Activated naive CD8-positive, alpha-beta T cell treated with anti-CD3 and anti-CD28 coated beads for 36 hours (primary cell): Measurements from ENCODE around the gene PAM. TPM values are rescaled to one million over a fixed set of nuclear protein-coding genes. Genes with fewer than 3 reads are reported as not detected.

ENCODE experiments used
- DNase-seq: peaks from one replicate; pipeline ENCODE4 v3.0.0; 2021
- H3K27ac Mint-ChIP-seq: one replicate; pipeline ENCODE4 v1.8.0; 2022; ENCODE audit warnings: mild to moderate bottlenecking, moderate library complexity, mixed read lengths
- H3K27me3 Mint-ChIP-seq: one replicate; pipeline ENCODE4 v1.8.0; 2022; ENCODE audit warnings: mild to moderate bottlenecking, mixed read lengths
- H3K36me3 Mint-ChIP-seq: one replicate; pipeline ENCODE4 v1.8.0; 2021; ENCODE audit warnings: mild to moderate bottlenecking, mixed read lengths
- H3K4me1 Mint-ChIP-seq: one replicate; pipeline ENCODE4 v1.8.0; 2021; ENCODE audit warnings: mixed read lengths
- H3K4me3 Mint-ChIP-seq: one replicate; pipeline ENCODE4 v1.8.0; 2022; ENCODE audit warnings: mild to moderate bottlenecking, moderate library complexity, mixed read lengths
- H3K9me3 Mint-ChIP-seq: one replicate; pipeline ENCODE4 v1.8.0; 2022; ENCODE audit warnings: mixed read lengths
- total RNA-seq, 2 experiments: library from RNA; stranded (reverse); gene quantifications; one replicate each; pipeline ENCODE4 v1.2.3, GENCODE V29; 2021

The PAM gene
- total RNA-seq, 2 experiments from 2014 or later: 42.0 to 54.0 TPM

DNA sequence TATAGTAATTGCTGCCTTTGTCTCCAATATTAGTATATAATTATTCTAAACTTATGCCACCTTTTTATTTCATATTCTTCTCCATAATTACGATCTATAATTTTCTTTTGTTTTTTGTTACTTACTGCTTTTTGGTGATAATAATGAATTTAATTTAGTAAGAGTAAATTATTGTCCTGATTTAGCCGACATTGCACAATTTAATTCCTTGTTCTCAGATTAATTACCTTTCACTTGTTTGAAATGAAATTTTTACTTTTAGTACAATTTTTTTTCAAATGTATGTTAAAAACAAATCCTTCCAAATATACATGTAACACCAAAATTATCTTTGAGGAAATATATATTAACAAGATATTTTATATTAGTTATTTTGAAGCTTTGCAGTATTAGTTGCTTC lies 201.5 kb downstream of the PAM start:
- Mint-ChIP-seq H3K4me1 (no peaks in the 10 kb centered on the region), H3K9me3 (no peaks in the 10 kb centered on the region), H3K4me3 (no peak overlapping the region), H3K27me3 (no peaks in the 10 kb centered on the region), H3K27ac (no peak overlapping the region), H3K36me3 (peaks cover 27% of the 10 kb centered on the region)
- DNase-seq: no peak

- Mint-ChIP-seq H3K27ac (no peak overlapping the region), H3K4me3 (no peak overlapping the region), H3K36me3 (peaks cover 22% of the 10 kb centered on the region), H3K4me1 (no peaks in the 10 kb centered on the region), H3K9me3 (no peaks in the 10 kb centered on the region), H3K27me3 (no peaks in the 10 kb centered on the region)
- DNase-seq: no peak
These were observed 202.0 kb downstream of the PAM start for GRCh38 chr5:102957141-102957540.

- peaks cover 13% of the 10 kb centered on the region for H3K36me3 Mint-ChIP-seq
- DNase-seq: no peak
- no peak overlapping the region for H3K4me3 Mint-ChIP-seq
- H3K27me3 Mint-ChIP-seq: no peaks in the 10 kb centered on the region
- no peaks in the 10 kb centered on the region for H3K4me1 Mint-ChIP-seq
- H3K27ac Mint-ChIP-seq: no peak overlapping the region
- H3K9me3 Mint-ChIP-seq: no peaks in the 10 kb centered on the region
These were observed 203.4 kb downstream of the PAM start for GRCh38 chr5:102958481-102959011.

DNA sequence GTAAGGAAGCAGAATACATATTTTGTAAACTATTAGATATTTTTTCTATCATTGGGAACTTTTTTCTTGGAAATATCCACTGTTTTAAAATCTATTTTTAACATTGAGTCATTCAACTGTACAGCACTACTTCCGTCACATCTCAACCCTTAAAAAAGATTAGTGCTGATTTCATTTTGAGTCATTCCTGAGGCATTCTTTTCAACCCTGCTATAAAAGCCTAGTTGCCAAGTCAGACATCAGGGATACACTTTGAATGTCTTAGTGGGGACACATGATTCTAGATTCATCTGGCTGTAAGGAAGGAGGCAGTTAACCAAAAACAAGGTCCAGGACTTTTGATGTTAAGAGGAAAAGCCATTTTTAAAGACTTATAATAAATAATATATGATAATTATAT lies 203.9 kb downstream of the PAM start:
- no peak overlapping the region for H3K4me3 Mint-ChIP-seq
- H3K9me3 Mint-ChIP-seq: no peaks in the 10 kb centered on the region
- H3K27me3 Mint-ChIP-seq: no peaks in the 10 kb centered on the region
- no peak for DNase-seq
- peaks cover 13% of the 10 kb centered on the region for H3K36me3 Mint-ChIP-seq
- H3K4me1 Mint-ChIP-seq: peaks cover 2% of the 10 kb centered on the region
- H3K27ac Mint-ChIP-seq: no peak overlapping the region

DNA sequence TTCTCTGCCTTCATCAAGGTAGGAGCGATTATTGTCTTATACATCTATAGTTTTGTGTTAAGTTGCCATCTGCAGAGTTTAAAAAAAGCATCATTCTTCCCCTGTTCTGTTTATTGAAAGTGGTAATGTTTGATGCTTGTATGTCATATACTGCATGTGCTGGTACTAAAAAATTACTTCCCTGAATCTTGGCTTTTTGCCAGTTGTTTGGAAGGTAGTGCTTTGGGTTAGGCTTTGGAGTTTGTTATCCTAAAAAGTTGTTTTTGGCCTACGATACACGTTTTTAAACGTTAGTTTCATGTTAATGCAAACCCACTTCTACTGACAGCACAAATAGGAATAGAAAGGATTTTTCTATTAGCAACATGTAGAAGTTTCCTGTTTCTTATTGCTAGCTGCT lies 206.6 kb downstream of the PAM start:
- no peak overlapping the region for H3K4me3 Mint-ChIP-seq
- H3K27me3 Mint-ChIP-seq: no peaks in the 10 kb centered on the region
- H3K27ac Mint-ChIP-seq: no peak overlapping the region
- H3K36me3 Mint-ChIP-seq: peaks cover 13% of the 10 kb centered on the region
- DNase-seq: no peak
- H3K9me3 Mint-ChIP-seq: no peaks in the 10 kb centered on the region
- peaks cover 2% of the 10 kb centered on the region for H3K4me1 Mint-ChIP-seq

DNA sequence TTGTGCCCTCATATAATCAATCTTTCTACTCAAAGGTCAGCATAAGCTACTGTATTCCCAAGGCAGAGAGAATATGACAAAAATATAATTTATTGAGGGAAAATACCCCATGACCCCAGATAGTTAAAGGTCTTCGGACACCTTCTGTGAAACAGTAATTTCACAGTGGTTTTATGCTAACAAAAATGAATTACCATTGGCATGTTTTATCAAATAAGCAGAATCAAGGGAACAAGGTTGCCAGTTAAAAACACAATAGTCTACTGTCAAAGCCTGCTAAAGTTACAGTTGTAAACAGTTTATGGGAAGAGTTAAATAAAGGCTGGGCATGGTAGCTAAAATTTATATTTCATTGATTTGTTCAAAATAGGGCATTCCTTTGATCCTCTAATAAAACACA lies 210.5 kb downstream of the PAM start:
- no peaks in the 10 kb centered on the region for H3K9me3 Mint-ChIP-seq
- H3K36me3 Mint-ChIP-seq: peaks cover 3% of the 10 kb centered on the region
- no peaks in the 10 kb centered on the region for H3K27me3 Mint-ChIP-seq
- H3K27ac Mint-ChIP-seq: no peak overlapping the region
- no peak overlapping the region for H3K4me3 Mint-ChIP-seq
- peaks cover 2% of the 10 kb centered on the region for H3K4me1 Mint-ChIP-seq
- DNase-seq: no peak

- Mint-ChIP-seq H3K27me3 (no peaks in the 10 kb centered on the region), H3K36me3 (peaks cover 9% of the 10 kb centered on the region), H3K4me1 (no peaks in the 10 kb centered on the region), H3K9me3 (no peaks in the 10 kb centered on the region), H3K27ac (no peak overlapping the region), H3K4me3 (no peak overlapping the region)
- DNase-seq: no peak
These were observed 214.5 kb downstream of the PAM start for GRCh38 chr5:102969641-102970040.

DNA sequence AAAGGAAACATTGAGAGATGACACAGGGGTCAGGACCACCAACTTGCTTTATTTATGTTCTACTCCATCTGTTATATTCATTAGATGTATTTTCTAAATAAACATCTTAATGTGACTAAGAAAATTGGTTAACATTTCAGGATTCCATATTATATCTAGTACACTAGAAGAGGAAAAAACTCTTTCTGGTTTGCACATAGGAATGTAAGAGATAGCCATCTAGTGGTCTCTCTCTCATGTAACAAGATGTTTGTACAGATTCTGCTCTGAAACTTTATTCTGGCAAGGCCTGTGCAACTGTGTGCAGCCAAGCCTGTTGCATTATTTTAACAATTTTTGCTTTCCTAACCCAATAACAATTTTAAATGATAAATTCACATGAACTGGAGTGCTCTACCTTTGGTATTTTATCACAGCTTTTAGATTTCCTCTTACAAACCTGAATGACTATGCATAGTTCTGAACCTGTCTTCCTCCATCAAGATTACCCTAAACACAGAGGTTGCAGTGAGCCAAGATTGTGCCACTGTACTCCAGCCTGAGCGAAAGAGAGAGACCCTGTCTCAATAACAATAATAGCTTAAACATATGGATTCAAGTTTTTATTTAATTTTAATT lies 216.7 kb downstream of the PAM start:
- no peaks in the 10 kb centered on the region for H3K4me1 Mint-ChIP-seq
- H3K27ac Mint-ChIP-seq: no peak overlapping the region
- no peak overlapping the region for H3K4me3 Mint-ChIP-seq
- H3K27me3 Mint-ChIP-seq: no peaks in the 10 kb centered on the region
- H3K36me3 Mint-ChIP-seq: peaks cover 9% of the 10 kb centered on the region
- no peaks in the 10 kb centered on the region for H3K9me3 Mint-ChIP-seq
- DNase-seq: no peak

- Mint-ChIP-seq H3K27me3 (no peaks in the 10 kb centered on the region), H3K4me1 (no peaks in the 10 kb centered on the region), H3K4me3 (no peak overlapping the region), H3K27ac (no peak overlapping the region), H3K36me3 (peaks cover 9% of the 10 kb centered on the region), H3K9me3 (no peaks in the 10 kb centered on the region)
- no peak for DNase-seq
These were observed 219.1 kb downstream of the PAM start for GRCh38 chr5:102974177-102974576.

GRCh38 chr5:102975045-102975444 lies 219.9 kb downstream of the PAM start:
- Mint-ChIP-seq H3K36me3 (peaks cover 9% of the 10 kb centered on the region), H3K27me3 (no peaks in the 10 kb centered on the region), H3K9me3 (no peaks in the 10 kb centered on the region), H3K4me3 (no peak overlapping the region), H3K4me1 (no peaks in the 10 kb centered on the region), H3K27ac (no peak overlapping the region)
- DNase-seq: no peak

GRCh38 chr5:102975457-102976182 lies 220.5 kb downstream of the PAM start:
- Mint-ChIP-seq H3K9me3 (no peaks in the 10 kb centered on the region), H3K36me3 (peaks cover 9% of the 10 kb centered on the region)

DNA sequence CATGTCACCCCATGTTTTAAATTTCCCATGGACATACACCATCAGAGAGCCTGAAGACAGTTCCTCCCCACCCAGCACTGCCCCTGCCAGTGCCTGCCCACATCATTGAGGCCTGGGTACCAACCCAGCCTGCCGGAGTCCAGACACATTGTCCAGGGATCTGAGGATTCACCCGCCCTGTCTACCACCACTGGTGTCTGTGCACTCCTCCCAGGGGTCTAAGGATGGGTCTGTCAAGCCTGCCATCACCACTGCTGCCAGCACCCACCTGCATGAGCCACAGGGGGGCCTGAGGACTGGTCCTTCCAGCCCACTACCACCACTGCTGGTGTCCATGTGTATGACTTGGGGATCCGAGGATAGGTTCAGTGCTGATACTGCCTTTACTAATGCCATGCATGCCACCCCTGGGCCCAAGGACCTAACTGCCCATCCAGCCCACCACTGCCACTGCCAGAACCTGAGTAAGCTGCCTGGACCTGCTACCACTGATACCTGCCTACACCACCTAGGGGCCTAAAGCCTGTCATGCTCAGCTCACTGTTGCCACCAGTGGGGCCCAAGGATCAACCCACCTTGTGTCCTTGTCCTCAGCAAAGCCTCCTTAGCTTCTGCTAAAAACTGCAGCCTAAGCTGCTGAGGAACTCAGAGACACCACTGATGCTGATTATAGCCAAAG lies 227.0 kb downstream of the PAM start:
- no peak overlapping the region for H3K4me3 Mint-ChIP-seq
- H3K4me1 Mint-ChIP-seq: no peaks in the 10 kb centered on the region
- H3K27me3 Mint-ChIP-seq: no peaks in the 10 kb centered on the region
- no peak overlapping the region for H3K27ac Mint-ChIP-seq
- peaks cover 21% of the 10 kb centered on the region for H3K9me3 Mint-ChIP-seq
- no peak for DNase-seq
- peaks cover 30% of the 10 kb centered on the region for H3K36me3 Mint-ChIP-seq

More at GRCh38 chr5:102975457-102976182, 220.5 kb downstream of the PAM start:
- no peak for DNase-seq
- Mint-ChIP-seq H3K27me3 (no peaks in the 10 kb centered on the region), H3K4me1 (no peaks in the 10 kb centered on the region), H3K4me3 (no peak overlapping the region), H3K27ac (no peak overlapping the region)

- no peaks in the 10 kb centered on the region for H3K27me3 Mint-ChIP-seq
- no peak for DNase-seq
- peaks cover 27% of the 10 kb centered on the region for H3K36me3 Mint-ChIP-seq
- no peak overlapping the region for H3K27ac Mint-ChIP-seq
- no peak overlapping the region for H3K4me3 Mint-ChIP-seq
- H3K9me3 Mint-ChIP-seq: peaks cover 21% of the 10 kb centered on the region
- no peaks in the 10 kb centered on the region for H3K4me1 Mint-ChIP-seq
These were observed 231.0 kb downstream of the PAM start for GRCh38 chr5:102986074-102986473.

DNA sequence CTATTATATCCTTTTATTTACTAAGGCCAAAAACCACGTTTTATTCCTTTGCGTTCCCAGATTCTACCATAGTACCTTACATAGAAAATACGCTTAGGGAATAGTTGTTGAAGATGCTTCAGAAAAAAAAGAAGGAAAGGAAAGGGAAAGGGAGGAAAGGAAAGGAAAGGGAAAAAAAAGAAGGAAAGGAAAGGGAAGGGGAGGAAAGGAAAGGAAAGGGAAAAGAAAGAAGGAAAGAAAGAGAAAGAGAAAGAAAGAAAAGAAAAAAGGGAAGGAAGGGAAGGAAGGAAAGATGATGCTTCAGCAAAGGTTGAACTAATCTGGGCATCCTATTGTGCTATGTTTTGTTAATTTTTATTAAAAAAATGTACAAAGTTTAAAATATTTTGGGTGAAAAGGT lies 233.4 kb downstream of the PAM start:
- Mint-ChIP-seq H3K4me1 (no peaks in the 10 kb centered on the region), H3K4me3 (no peak overlapping the region), H3K27me3 (no peaks in the 10 kb centered on the region)

DNA sequence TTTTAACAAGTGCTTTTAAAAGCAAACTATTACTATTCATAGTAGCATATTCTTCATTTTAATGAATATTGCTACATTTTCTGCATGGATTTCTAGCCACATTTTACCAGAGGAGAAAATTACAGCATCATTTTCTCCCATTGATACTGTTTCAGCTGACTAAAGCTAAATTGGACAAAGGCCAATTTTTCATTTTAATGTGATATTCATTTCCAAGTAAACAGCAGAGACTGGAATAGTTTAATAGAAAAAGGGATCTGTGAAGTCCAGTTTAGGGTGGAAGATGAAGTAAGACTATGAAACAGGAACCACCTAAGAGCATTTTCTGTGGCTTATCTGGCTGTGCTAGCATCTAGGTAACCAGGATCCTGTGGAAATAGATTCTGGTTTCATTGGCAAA lies 236.7 kb downstream of the PAM start:
- H3K9me3 Mint-ChIP-seq: no peaks in the 10 kb centered on the region

More for the DNA sequence above, 233.4 kb downstream of the PAM start:
- Mint-ChIP-seq H3K36me3 (peaks cover 8% of the 10 kb centered on the region), H3K9me3 (peaks cover 12% of the 10 kb centered on the region), H3K27ac (no peak overlapping the region)
- DNase-seq: no peak

More for the DNA sequence above, 236.7 kb downstream of the PAM start:
- Mint-ChIP-seq H3K36me3 (peaks cover 13% of the 10 kb centered on the region), H3K27ac (no peak overlapping the region), H3K4me3 (no peak overlapping the region), H3K27me3 (no peaks in the 10 kb centered on the region), H3K4me1 (peaks cover 3% of the 10 kb centered on the region)
- no peak for DNase-seq
